Right lobe of liver (tissue), 6 donors: Measurements from ENCODE around the gene AKAP12. TPM values are rescaled to one million over a fixed set of nuclear protein-coding genes. Genes with fewer than 3 reads are reported as not detected.

Experiments used
- ATAC-seq, 4 donors: fragments of 200-7000 bp; cut with Tn5 transposase; one replicate each; pipeline ENCODE4 v1.9.1; 2020; ENCODE audit warnings: mild to moderate bottlenecking in 4 of 4, moderate library complexity in 4 of 4
- DNase-seq, 3 donors: peaks; one replicate each; pipeline ENCODE4 v3.0.0-alpha.2; 2020
- H3K27ac ChIP-seq, 3 donors: fragments of 200-600 bp; one replicate each; pipeline ENCODE4 v1.8.0; 2022
- H3K27me3 ChIP-seq, 2 donors: fragments of 200-600 bp; one replicate each; pipeline ENCODE4 v1.8.0; 2022
- H3K36me3 ChIP-seq, 4 donors: fragments of 200-600 bp; sonication (generic) in 1 of 4; one replicate each; pipeline versions ENCODE4 v1.5.1 to v1.8.0; 2017 to 2022; ENCODE audit warnings: control low read depth in 1 of 4
- H3K4me1 ChIP-seq, 4 donors: fragments of 200-600 bp; sonication (generic) in 1 of 4; one replicate each; pipeline versions ENCODE4 v1.5.1 to v1.8.0; 2017 to 2022; ENCODE audit warnings: control low read depth in 1 of 4
- H3K4me3 ChIP-seq, 3 donors: fragments of 200-600 bp; one replicate each; pipeline ENCODE4 v1.8.0; 2022
- H3K9me3 ChIP-seq, 4 donors: fragments of 200-600 bp; sonication (generic) in 1 of 4; one replicate each; pipeline versions ENCODE4 v1.5.1 to v1.8.0; 2017 to 2022; ENCODE audit warnings: control low read depth in 1 of 4
- CTCF ChIP-seq, 4 donors: fragments of 200-600 bp in 3 of 4; fragments of 450-650 bp in 1 of 4; IDR thresholded peaks; one replicate each; pipeline versions ENCODE4 v1.5.1 to v1.8.0; 2016 to 2022; ENCODE audit warnings: antibody characterized with exemption in 4 of 4, mild to moderate bottlenecking in 2 of 4
- POLR2A ChIP-seq: fragments of 450-650 bp; IDR thresholded peaks from one replicate; pipeline ENCODE4 v1.6.1; 2017; ENCODE audit warnings: antibody characterized with exemption, mild to moderate bottlenecking
- WGBS: methylation state at CpG from one replicate; pipeline ENCODE4 v1.1.6; 2018; ENCODE audit warnings: low coverage, low lambda C conversion rate; ENCODE audit not compliant: insufficient coverage; ENCODE audit errors: missing lambda C conversion rate; 5-methylcytosine and 5-hydroxymethylcytosine counted together
- intact Hi-C, 2 donors: fragments of 100-400 bp; cut with DNase I; formaldehyde crosslinking; loops; one replicate each; pipeline versions ENCODE4 v1.11.2 to v1.14.1; 2022
- total RNA-seq, 6 experiments: library from RNA; depleted of rRNA in 2 of 6; stranded (reverse); fragments of >200 nt in 2 of 6; fragmentation: NEBNext Ultra II Directional in 3 of 6; extraction: Animal tissue kit (Norgen Biotek cat#: 25700) in 3 of 6; gene quantifications; one replicate each; pipeline versions ENCODE4 v1.1.0 to v1.2.4, GENCODE V29; 2016 to 2023
- donor health status: DM: no; HTN: yes; CAD: no.
- donor health status: DM: no; HTN: no; CAD: no.
- donor health status: DM: no; HTN: no; CAD: no.
- donor health status: DM: no; HTN: yes; CAD: no.
- donor health status: DM: no; HTN: yes; CAD: no.

Gene AKAP12
- total RNA-seq, 6 experiments from 2014 or later = 2.1 to 38.4 (median 23.0) TPM

- no peaks in the 10 kb centered on the region for H3K9me3 ChIP-seq
- WGBS = 78% methylated on average over 2 of the region's 2 CpGs
- no peaks in the 10 kb centered on the region for H3K4me1 ChIP-seq
- H3K27me3 ChIP-seq = no peaks in the 10 kb centered on the region
- H3K36me3 ChIP-seq = no peaks in the 10 kb centered on the region
- DNase-seq = no peak
- intact Hi-C loops = no loop called here
- TF ChIP-seq POLR2A (no peak), CTCF (IDR thresholded peaks at IDR 0.05) (no peak)
- no peak for ATAC-seq
- H3K4me3 ChIP-seq = no peak overlapping the region
- H3K27ac ChIP-seq = no peak overlapping the region
Measured at GRCh38 chr6:151289399-151290007, 49.7 kb downstream of the AKAP12 start.

DNA sequence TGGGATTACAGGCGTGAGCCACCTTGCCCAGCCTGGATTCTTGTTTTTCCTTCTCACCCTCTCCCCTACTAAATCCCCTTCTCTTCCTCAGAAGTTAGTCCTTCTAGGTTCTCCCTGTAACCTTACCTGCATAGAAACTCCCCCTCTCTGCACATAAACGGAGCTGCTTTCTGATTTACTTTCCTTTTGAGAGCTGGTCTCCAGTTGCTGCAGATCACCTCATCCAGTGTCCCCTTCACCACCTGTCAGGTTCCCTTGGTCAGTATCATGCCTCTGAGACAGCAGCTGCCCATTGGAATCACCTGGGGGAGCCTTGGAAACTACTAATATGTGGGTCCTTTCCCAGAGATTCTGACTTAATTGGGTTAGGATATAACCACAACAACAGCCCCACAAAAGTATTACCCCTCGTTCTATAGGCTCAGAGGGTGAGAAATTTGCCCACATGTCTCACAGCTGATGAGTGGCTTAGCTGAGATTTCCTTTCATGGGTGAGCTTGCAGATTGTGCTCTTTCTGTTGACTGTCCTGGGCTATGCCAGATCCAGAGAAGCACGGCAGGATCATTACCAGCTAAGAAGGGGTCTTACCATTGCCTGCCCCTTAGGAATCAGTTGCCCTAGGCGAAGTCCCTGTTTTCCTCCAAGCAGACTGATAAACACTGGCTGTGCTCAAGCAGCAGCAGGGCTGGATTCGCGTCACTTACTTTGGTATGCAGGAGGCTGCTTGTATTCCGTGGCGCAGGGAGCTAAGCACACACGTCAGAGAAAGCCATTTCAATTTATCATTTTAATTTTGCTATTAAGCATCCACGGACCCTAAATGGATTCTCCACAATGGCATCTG, 51.3 kb downstream of the AKAP12 start:
- no peaks in the 10 kb centered on the region for H3K4me1 ChIP-seq
- no peak for TF ChIP-seq CTCF (IDR thresholded peaks at IDR 0.05)
- TF ChIP-seq POLR2A = no peak
- intact Hi-C loops = no loop called here
- no peak overlapping the region for H3K27ac ChIP-seq
- no peaks in the 10 kb centered on the region for H3K27me3 ChIP-seq
- ATAC-seq = no peak
- no peaks in the 10 kb centered on the region for H3K36me3 ChIP-seq
- WGBS = 59% methylated on average over 10 of the region's 11 CpGs
- no peak for DNase-seq
- H3K4me3 ChIP-seq = no peak overlapping the region
- H3K9me3 ChIP-seq = no peaks in the 10 kb centered on the region

GRCh38 chr6:151291722-151292059, 51.9 kb downstream of the AKAP12 start:
- ATAC-seq = no peak
- Histone ChIP-seq H3K9me3 (no peaks in the 10 kb centered on the region), H3K36me3 (no peaks in the 10 kb centered on the region), H3K27me3 (no peaks in the 10 kb centered on the region), H3K4me1 (no peaks in the 10 kb centered on the region), H3K4me3 (no peak overlapping the region), H3K27ac (no peak overlapping the region)
- 56% methylated on average over 2 of the region's 2 CpGs for WGBS
- intact Hi-C loops = no loop called here
- no peak for DNase-seq
- TF ChIP-seq CTCF (IDR thresholded peaks at IDR 0.05) = no peak
- TF ChIP-seq POLR2A = no peak

GRCh38 chr6:151292974-151293687, 53.4 kb downstream of the AKAP12 start:
- TF ChIP-seq POLR2A = no peak
- no peak for TF ChIP-seq CTCF (IDR thresholded peaks at IDR 0.05)
- no peak for ATAC-seq
- Histone ChIP-seq H3K4me3 (no peak overlapping the region), H3K9me3 (no peaks in the 10 kb centered on the region), H3K4me1 (no peaks in the 10 kb centered on the region), H3K27ac (no peak overlapping the region), H3K36me3 (no peaks in the 10 kb centered on the region), H3K27me3 (no peaks in the 10 kb centered on the region)
- WGBS = 62% methylated on average over 5 of the region's 5 CpGs
- intact Hi-C loops = no loop called here
- DNase-seq = no peak
